22Rv1 (cell line): Measurements from ENCODE around the gene EIF4A3.

ENCODE experiments used
- ZFX ChIP-seq: fragments of 450-650 bp; IDR thresholded peaks from 2 replicates; pipeline ENCODE4 v1.6.1; 2017; ENCODE audit warnings: antibody characterized with exemption, borderline replicate concordance
- TF ChIP-seq, protein P1 (sequence below): fragments of 450-650 bp; IDR thresholded peaks from 2 replicates; pipeline ENCODE4 v1.5.1; 2017; ENCODE audit warnings: mild to moderate bottlenecking

DNA sequence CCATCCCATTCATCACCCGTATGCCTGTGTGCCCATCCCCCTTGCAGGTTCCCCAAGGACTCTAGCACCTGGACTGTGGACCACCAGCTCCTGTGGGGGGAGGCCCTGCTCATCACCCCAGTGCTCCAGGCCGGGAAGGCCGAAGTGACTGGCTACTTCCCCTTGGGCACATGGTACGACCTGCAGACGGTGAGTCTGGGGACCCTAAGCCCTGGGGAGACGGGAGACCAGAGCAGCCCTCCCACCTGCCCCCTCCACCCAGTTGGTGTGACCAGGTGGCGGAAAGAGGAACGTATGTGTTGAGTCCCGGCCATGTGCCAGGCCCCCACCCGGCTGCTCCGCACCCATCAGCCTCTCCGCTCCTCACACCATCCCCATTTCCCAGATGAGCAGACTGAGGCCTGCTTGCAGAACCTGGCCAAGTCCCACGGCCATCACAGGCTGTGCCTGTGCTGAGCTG, 30.0 kb downstream of the EIF4A3 start:
- TF ChIP-seq, protein P1, sequence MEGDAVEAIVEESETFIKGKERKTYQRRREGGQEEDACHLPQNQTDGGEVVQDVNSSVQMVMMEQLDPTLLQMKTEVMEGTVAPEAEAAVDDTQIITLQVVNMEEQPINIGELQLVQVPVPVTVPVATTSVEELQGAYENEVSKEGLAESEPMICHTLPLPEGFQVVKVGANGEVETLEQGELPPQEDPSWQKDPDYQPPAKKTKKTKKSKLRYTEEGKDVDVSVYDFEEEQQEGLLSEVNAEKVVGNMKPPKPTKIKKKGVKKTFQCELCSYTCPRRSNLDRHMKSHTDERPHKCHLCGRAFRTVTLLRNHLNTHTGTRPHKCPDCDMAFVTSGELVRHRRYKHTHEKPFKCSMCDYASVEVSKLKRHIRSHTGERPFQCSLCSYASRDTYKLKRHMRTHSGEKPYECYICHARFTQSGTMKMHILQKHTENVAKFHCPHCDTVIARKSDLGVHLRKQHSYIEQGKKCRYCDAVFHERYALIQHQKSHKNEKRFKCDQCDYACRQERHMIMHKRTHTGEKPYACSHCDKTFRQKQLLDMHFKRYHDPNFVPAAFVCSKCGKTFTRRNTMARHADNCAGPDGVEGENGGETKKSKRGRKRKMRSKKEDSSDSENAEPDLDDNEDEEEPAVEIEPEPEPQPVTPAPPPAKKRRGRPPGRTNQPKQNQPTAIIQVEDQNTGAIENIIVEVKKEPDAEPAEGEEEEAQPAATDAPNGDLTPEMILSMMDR = no peak
- no peak for TF ChIP-seq ZFX
